Globus pallidus (tissue), 1 donor: ENCODE results near the gene LRRFIP2.
"Not testable (repeated sequence)": the region's sequence is repeated elsewhere in the genome, so short reads cannot be mapped to it uniquely, and the experiment has no call there.

Experiments
- DNase-seq: peaks from one replicate; pipeline ENCODE4 v3.0.0-alpha.2; 2015; ENCODE audit warnings: low spot score

Gene LRRFIP2

GRCh38 chr3:37144806-37145205 lies 29.6 kb downstream of the LRRFIP2 start:
- no peak for DNase-seq

- no peak for DNase-seq
Observed at GRCh38 chr3:37143821-37144220, 30.6 kb downstream of the LRRFIP2 start.

GRCh38 chr3:37141676-37142075 lies 32.7 kb downstream of the LRRFIP2 start:
- DNase-seq: no peak

- DNase-seq: no peak
Observed at GRCh38 chr3:37140899-37141541, 33.4 kb downstream of the LRRFIP2 start.

GRCh38 chr3:37139567-37140052 lies 34.8 kb downstream of the LRRFIP2 start:
- DNase-seq: no peak

- no peak for DNase-seq
Observed at GRCh38 chr3:37138816-37139215, 35.6 kb downstream of the LRRFIP2 start.

- DNase-seq: no peak
Observed at GRCh38 chr3:37137516-37137915, 36.9 kb downstream of the LRRFIP2 start.

- no peak for DNase-seq
Observed at GRCh38 chr3:37136067-37136466, 38.3 kb downstream of the LRRFIP2 start.

- DNase-seq: no peak
Observed at GRCh38 chr3:37135561-37135960, 38.8 kb downstream of the LRRFIP2 start.

- DNase-seq: no peak
Observed at GRCh38 chr3:37132334-37132733, 42.0 kb downstream of the LRRFIP2 start.

- no peak for DNase-seq
Observed at GRCh38 chr3:37131860-37132144, 42.6 kb downstream of the LRRFIP2 start.

- no peak for DNase-seq
Observed at GRCh38 chr3:37130984-37131859, 43.2 kb downstream of the LRRFIP2 start.

GRCh38 chr3:37130448-37130847 lies 43.9 kb downstream of the LRRFIP2 start:
- DNase-seq: no peak

- no peak for DNase-seq
Observed at GRCh38 chr3:37129871-37130270, 44.5 kb downstream of the LRRFIP2 start.

GRCh38 chr3:37127340-37127739 lies 47.0 kb downstream of the LRRFIP2 start:
- DNase-seq: no peak

GRCh38 chr3:37126856-37127255 lies 47.5 kb downstream of the LRRFIP2 start:
- DNase-seq: no peak

- DNase-seq: no peak
Observed at GRCh38 chr3:37125195-37126073, 48.9 kb downstream of the LRRFIP2 start.

- no peak for DNase-seq
Observed at GRCh38 chr3:37124435-37124834, 49.9 kb downstream of the LRRFIP2 start.

- DNase-seq: no peak
Observed at GRCh38 chr3:37123292-37123691, 51.1 kb downstream of the LRRFIP2 start.

- DNase-seq: not testable (repeated sequence)
Observed at GRCh38 chr3:37122069-37122468, 52.3 kb downstream of the LRRFIP2 start.

GRCh38 chr3:37118163-37118562 lies 56.2 kb downstream of the LRRFIP2 start:
- no peak for DNase-seq

- no peak for DNase-seq
Observed at GRCh38 chr3:37117548-37117947, 56.8 kb downstream of the LRRFIP2 start.

- no peak for DNase-seq
Observed at GRCh38 chr3:37116998-37117397, 57.4 kb downstream of the LRRFIP2 start.
